Measurements from ENCODE around the gene MAPRE2. TPM values are rescaled to one million over a fixed set of nuclear protein-coding genes. Genes with fewer than 3 reads are reported as not detected.

The MAPRE2 gene
- total RNA-seq, 1 experiment from 2014 or later: 16.4 TPM

DNA sequence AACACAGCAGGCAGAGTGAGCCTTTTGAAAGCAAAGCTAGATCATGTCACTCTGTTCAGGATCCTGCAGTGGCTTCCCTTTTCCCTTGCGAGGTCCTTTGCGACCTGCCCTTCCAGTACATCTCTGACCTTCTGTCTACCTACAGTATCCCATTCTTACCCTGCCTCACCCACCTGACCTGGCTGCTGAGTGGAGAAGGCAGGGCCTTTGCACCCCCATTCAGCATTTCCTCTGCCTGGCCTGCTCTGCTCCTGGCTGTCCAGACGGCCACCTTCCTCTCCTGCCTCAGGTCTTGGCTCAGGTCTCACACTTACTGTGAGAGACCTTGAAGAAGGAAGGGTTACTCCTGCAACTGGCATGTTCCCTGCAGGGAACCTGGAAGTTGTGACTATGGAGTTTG is 77.4 kb downstream of the MAPRE2 start:
- no peak overlapping the region for H3K27ac ChIP-seq (ENCODE audit: low read depth, low read length, poor library complexity, severe bottlenecking)
- no peaks in the 10 kb centered on the region for H3K36me3 ChIP-seq (ENCODE audit: insufficient read depth, low read length, poor library complexity, severe bottlenecking)
- no peak overlapping the region for H3K4me3 ChIP-seq (ENCODE audit: low read depth, low read length, poor library complexity, severe bottlenecking)
- TF ChIP-seq, protein P1, sequence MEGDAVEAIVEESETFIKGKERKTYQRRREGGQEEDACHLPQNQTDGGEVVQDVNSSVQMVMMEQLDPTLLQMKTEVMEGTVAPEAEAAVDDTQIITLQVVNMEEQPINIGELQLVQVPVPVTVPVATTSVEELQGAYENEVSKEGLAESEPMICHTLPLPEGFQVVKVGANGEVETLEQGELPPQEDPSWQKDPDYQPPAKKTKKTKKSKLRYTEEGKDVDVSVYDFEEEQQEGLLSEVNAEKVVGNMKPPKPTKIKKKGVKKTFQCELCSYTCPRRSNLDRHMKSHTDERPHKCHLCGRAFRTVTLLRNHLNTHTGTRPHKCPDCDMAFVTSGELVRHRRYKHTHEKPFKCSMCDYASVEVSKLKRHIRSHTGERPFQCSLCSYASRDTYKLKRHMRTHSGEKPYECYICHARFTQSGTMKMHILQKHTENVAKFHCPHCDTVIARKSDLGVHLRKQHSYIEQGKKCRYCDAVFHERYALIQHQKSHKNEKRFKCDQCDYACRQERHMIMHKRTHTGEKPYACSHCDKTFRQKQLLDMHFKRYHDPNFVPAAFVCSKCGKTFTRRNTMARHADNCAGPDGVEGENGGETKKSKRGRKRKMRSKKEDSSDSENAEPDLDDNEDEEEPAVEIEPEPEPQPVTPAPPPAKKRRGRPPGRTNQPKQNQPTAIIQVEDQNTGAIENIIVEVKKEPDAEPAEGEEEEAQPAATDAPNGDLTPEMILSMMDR (conservative IDR thresholded peaks at IDR 0.05; ENCODE audit: low read depth, low read length): no peak
- TF ChIP-seq EZH2 (IDR thresholded peaks at IDR 0.05; ENCODE audit: borderline replicate concordance, low read depth, low read length, poor library complexity, severe bottlenecking): no peak
- BruUV-seq (replicated peaks): no TSS peak
- ChIA-PET POLR2A (ENCODE audit: low non-redundant PET) (no interaction called here), CTCF (no interaction called here)
- no peaks in the 10 kb centered on the region for H3K4me1 ChIP-seq (ENCODE audit: insufficient read depth, low read length, poor library complexity, severe bottlenecking)
- H3K27me3 ChIP-seq (replicated peaks; ENCODE audit: insufficient read depth, low read depth, low read length, poor library complexity): no peaks in the 10 kb centered on the region
- intact Hi-C loops (cut with micrococcal nuclease; ENCODE audit: unreplicated experiment): no loop called here
- no peak for DNase-seq (ENCODE audit: low spot score)
- H3K9me3 ChIP-seq (ENCODE audit: low read depth, low read length, poor library complexity, severe bottlenecking): no peaks in the 10 kb centered on the region

DNA sequence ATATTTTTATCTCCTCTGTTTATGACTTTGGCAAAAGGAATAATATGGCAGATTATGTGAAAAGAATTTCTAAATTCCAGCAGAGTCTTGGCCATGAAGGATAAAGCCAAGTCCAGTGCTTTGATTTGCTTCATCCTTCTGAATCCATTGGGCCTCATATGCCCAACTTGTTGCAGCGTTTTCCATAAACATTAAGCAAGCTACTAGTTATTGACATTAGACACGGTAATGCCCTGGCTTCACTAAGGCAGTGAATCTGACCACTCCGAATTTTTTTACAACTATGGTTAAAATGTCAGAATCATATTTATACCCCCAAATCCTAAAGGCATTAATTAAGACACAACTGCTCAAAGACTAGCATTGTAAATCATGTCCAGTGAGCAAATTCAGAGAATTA is 79.8 kb downstream of the MAPRE2 start:
- no peak overlapping the region for H3K4me3 ChIP-seq (ENCODE audit: low read depth, low read length, poor library complexity, severe bottlenecking)
- no peaks in the 10 kb centered on the region for H3K27me3 ChIP-seq (replicated peaks; ENCODE audit: insufficient read depth, low read depth, low read length, poor library complexity)
- no peaks in the 10 kb centered on the region for H3K9me3 ChIP-seq (ENCODE audit: low read depth, low read length, poor library complexity, severe bottlenecking)
- BruUV-seq (replicated peaks): no TSS peak
- H3K36me3 ChIP-seq (ENCODE audit: insufficient read depth, low read length, poor library complexity, severe bottlenecking): no peaks in the 10 kb centered on the region
- ChIA-PET CTCF (no interaction called here), POLR2A (ENCODE audit: low non-redundant PET) (no interaction called here)
- TF ChIP-seq, protein P1 (conservative IDR thresholded peaks at IDR 0.05; ENCODE audit: low read depth, low read length): no peak
- no peak for TF ChIP-seq EZH2 (IDR thresholded peaks at IDR 0.05; ENCODE audit: borderline replicate concordance, low read depth, low read length, poor library complexity, severe bottlenecking)
- no peak for DNase-seq (ENCODE audit: low spot score)
- intact Hi-C loops (cut with micrococcal nuclease; ENCODE audit: unreplicated experiment): no loop called here
- H3K27ac ChIP-seq (ENCODE audit: low read depth, low read length, poor library complexity, severe bottlenecking): no peak overlapping the region
- no peaks in the 10 kb centered on the region for H3K4me1 ChIP-seq (ENCODE audit: insufficient read depth, low read length, poor library complexity, severe bottlenecking)

GRCh38 chr18:35121531-35121930 is 80.3 kb downstream of the MAPRE2 start:
- no peak for TF ChIP-seq EZH2 (IDR thresholded peaks at IDR 0.05; ENCODE audit: borderline replicate concordance, low read depth, low read length, poor library complexity, severe bottlenecking)
- TF ChIP-seq, protein P1 (conservative IDR thresholded peaks at IDR 0.05; ENCODE audit: low read depth, low read length): no peak
- DNase-seq (ENCODE audit: low spot score): no peak
- intact Hi-C loops (cut with micrococcal nuclease; ENCODE audit: unreplicated experiment): no loop called here
- no TSS peak for BruUV-seq (replicated peaks)
- H3K9me3 ChIP-seq (ENCODE audit: low read depth, low read length, poor library complexity, severe bottlenecking): no peaks in the 10 kb centered on the region
- no peaks in the 10 kb centered on the region for H3K4me1 ChIP-seq (ENCODE audit: insufficient read depth, low read length, poor library complexity, severe bottlenecking)
- no peaks in the 10 kb centered on the region for H3K27me3 ChIP-seq (replicated peaks; ENCODE audit: insufficient read depth, low read depth, low read length, poor library complexity)
- no peak overlapping the region for H3K27ac ChIP-seq (ENCODE audit: low read depth, low read length, poor library complexity, severe bottlenecking)
- ChIA-PET POLR2A (ENCODE audit: low non-redundant PET) (no interaction called here), CTCF (no interaction called here)
- H3K4me3 ChIP-seq (ENCODE audit: low read depth, low read length, poor library complexity, severe bottlenecking): no peak overlapping the region
- H3K36me3 ChIP-seq (ENCODE audit: insufficient read depth, low read length, poor library complexity, severe bottlenecking): no peaks in the 10 kb centered on the region
